HG03103 (cell line): ENCODE measurements around the gene TM9SF1.
"Not testable (repeated sequence)": the region's sequence is repeated elsewhere in the genome, so short reads cannot be mapped to it uniquely, and the experiment has no call there.

ENCODE experiments used
- ATAC-seq: cut with Tn5 transposase; IDR thresholded peaks from one replicate; pipeline ENCODE4 v1.9.1; 2021; ENCODE audit warnings: low read depth; ENCODE audit not compliant: unreplicated experiment

The TM9SF1 gene

GRCh38 chr14:24228902-24229301 is 33.7 kb upstream of the TM9SF1 start:
- ATAC-seq: no peak

DNA sequence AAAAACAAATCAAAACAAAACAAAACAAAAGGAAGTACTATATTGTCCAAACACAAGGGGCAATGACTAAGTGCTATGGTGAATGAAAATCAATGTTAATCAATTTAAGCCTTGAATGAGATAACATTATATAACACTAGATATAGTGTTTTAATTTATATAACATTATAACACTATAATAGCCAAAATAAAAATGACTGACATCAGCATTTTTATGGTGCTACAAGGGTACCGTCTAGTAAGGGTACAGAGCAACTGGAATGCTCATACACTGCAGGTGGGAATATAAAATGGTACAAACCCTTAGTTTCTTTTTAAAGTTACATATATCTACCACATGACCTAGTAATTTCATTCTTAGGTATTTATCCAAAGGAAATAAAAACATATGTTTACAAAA is 31.2 kb upstream of the TM9SF1 start:
- ATAC-seq: no peak

GRCh38 chr14:24224618-24225071 is 29.4 kb upstream of the TM9SF1 start:
- ATAC-seq: no peak

DNA sequence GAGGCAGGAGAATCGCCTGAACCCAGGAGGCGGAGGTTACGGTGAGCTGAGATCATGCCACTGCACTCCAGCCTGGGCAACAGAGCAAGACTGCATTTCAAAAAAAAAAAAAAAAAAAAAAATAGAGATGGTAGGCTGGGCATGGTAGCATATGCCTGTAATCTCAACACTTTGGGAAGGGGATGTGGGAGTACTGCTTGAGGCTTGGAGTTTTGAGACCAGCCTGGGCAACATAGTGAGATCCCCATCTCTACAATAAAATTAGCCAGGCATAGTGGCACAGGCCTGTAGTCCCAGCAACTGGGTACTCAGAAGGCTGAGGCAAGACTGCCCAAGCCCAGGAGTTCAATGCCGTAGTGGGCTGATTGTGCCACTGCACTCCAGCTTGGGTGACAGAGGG is 27.7 kb upstream of the TM9SF1 start:
- not testable (repeated sequence) for ATAC-seq

GRCh38 chr14:24219521-24219920 is 24.3 kb upstream of the TM9SF1 start:
- ATAC-seq: no peak

- ATAC-seq: no peak
Measured at GRCh38 chr14:24219080-24219479, 23.8 kb upstream of the TM9SF1 start.

GRCh38 chr14:24216876-24217275 is 21.6 kb upstream of the TM9SF1 start:
- not testable (repeated sequence) for ATAC-seq

DNA sequence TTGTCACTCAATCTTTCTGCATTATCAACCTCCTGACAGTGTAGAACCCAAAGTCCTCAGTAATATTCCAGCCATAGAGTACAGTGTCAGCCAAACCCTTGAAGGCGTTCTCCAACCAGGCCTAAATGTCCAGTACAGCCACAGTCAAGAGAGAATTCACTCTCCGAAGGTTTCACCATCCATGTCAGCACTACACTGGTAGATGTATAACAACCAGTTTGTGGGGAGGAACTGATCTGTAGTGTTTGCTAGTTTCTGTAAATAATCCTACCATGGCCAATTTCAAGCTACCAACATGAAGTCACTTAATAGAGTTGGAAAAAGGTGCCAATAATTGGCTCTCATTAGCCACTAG is 21.1 kb upstream of the TM9SF1 start:
- no peak for ATAC-seq

GRCh38 chr14:24215495-24216344 is 20.5 kb upstream of the TM9SF1 start, which contains the start of gene MDP1:
Gene MDP1 (minus strand): TSS chr14:24216066. CDS start chr14:24215955, 111 bp downstream.
- peak; percentile 54 for ATAC-seq

GRCh38 chr14:24213866-24214662 is 18.8 kb upstream of the TM9SF1 start:
- ATAC-seq: no peak

DNA sequence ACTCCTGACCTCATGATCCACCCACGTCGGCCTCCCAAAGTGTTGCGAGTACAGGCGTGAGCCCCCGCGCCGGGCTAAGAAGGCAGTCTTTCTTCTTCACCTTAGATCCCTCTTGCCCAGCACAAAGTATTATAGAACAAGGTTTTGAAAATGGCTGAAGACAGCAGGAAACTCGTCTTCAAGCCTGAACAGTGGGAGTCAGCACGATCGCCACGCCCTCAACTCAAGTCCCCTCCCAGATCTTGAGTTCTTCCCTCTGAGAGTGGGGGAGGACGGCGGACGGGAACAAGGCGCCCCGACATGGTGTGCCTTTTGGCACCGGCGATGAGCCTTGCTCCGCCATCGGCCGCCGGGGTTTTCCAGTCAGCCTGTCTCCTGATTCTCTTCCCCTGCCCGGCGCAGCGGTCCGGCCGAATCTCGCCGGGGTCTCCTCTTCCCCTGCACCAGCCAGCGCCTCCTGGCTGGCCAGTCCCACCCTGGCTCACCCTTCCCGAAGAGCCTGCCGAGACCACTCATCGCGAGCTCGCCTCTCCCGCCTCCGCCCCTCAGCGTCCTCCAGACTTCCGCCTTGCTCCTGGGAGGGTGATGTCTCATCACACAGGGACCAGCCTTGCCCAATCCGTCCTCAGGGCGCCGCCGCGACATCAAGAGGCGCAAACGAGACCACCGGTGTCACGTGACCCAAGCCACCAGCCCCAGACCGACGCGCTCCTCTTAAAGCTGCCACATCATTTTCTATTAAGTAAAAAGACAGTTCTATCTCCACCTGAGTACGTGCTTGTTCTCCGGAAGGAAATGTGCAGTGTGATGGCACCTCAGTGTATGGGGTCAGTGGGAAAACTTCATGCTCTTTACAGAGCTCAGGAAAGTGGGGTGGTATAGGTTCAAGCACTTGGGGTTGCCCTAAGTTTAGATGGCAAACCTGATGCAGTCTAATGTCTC is 18.0 kb upstream of the TM9SF1 start, which contains the start of gene CHMP4A:
Gene CHMP4A (minus strand): TSS at position 565 of the 942 bp plus-strand sequence. CDS start 49 bp downstream, at position 516.
- peak; percentile 74 for ATAC-seq

GRCh38 chr14:24211311-24211710 is 16.1 kb upstream of the TM9SF1 start:
- ATAC-seq: no peak

DNA sequence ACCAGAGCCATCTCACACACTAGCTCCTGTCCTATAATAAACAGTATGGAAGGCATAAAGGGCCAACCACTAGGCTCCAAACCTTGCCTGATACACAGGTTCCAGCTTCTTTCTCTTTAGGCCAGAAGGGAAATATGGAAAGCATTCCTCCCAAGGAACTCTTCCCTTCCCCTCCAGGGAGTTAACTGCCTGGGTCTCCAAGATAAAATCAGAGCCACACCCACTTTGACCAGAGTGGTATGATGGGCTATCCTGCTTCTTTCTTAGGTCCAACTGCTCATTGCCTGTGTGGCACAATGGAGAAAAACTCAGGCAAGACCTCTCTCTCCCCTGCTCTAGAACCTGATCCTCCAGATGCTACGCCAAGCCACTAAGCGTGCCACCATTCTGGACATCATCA is 12.4 kb upstream of the TM9SF1 start:
- no peak for ATAC-seq

GRCh38 chr14:24207104-24207551 is 11.9 kb upstream of the TM9SF1 start:
- ATAC-seq: no peak

- no peak for ATAC-seq
Measured at GRCh38 chr14:24206260-24207103, 11.2 kb upstream of the TM9SF1 start.

DNA sequence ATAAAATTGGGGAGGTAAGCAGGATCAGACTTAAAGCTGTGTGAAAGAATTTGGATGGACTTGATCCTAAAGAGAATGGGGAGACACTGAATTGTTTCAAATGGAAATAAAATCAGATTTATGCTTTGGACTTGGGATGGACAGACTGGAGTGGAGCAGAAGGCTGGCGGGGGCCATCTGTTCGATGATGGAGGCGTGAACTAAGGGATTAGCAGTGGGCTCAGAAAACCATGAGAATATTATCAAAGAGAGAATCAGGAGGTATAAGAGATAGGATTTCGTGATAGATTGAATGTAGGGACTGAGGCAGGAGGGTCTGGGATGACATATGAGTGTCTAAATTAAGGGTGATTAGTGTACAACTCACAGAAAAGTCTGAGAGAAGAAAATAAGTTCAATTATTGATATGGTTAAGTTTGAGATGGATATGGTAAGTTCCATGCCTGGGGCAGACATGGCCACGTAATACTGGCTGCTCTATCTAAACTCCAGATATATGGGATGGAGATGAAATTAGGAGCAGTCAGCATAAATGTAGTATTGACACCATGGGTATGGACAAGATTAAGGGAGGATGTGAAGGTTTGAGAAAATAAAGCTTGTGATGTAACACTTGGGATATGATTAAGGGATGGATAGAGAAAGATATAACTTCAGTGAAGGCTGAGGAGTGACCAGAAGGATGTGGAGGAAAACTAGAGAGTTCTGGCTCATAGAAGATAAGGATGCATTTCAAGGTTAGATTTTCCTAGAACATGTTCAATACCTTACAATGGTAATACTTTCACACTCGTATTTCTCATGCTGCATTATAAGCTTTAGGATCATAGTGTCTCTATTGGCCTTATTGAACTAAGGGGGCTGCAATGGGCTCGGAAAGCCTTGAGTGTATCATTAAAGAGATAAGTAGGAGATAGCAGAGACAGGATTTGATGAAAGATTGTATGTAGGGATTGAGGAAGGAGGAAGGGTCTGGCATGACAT is 9.2 kb upstream of the TM9SF1 start:
- no peak for ATAC-seq

DNA sequence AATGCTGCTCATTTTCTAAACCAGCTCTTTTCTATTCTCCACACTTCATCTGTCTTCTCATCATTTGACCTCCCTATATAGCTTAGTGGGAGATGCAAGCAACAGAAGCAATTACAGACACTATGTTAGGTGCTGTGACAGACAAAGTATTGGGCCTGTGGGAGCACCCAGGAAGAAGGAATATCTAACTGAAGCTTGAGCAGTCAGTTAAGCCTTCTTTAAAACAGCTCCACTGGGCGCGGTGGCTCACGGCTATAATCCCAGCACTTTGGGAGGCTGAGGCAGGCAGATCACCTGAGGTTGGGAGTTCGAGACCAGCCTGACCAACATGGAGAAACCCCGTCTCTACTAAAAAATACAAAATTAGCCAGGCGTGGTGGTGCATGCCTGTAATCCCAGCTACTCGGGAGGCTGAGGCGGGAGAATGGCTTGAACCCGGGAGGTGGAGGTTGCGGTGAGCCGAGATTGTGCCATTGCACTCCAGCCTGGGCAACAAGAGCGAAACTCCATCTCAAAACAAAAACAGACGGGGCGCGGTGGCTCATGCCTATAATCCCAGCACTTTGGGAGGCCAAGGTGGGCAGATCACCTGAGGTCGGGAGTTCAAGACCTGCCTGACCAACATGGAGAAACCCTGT is 8.1 kb upstream of the TM9SF1 start:
- not testable (repeated sequence) for ATAC-seq

GRCh38 chr14:24202538-24202937 is 7.3 kb upstream of the TM9SF1 start:
- ATAC-seq: not testable (repeated sequence)
